HG03039 (cell line): ENCODE measurements around the gene ASB5.

Source experiments
- ATAC-seq: cut with Tn5 transposase; IDR thresholded peaks from one replicate; pipeline ENCODE4 v1.9.1; 2021; ENCODE audit warnings: mild to moderate bottlenecking, moderate library complexity; ENCODE audit not compliant: unreplicated experiment

ASB5 gene

GRCh38 chr4:176185051-176185450 is 84.0 kb downstream of the ASB5 start:
- no peak for ATAC-seq
